K562 (cell line): ENCODE measurements around the gene LIX1L. TPM values are rescaled to one million over a fixed set of nuclear protein-coding genes. Genes with fewer than 3 reads are reported as not detected.

ENCODE experiments used
- ATAC-seq: fragments of 200-7000 bp; cut with Tn5 transposase; 3 replicates; pipeline ENCODE4 v1.9.1; 2020; ENCODE audit warnings: moderate library complexity
- BruUV-seq: library from RNA; stranded (reverse); fragments of 400-500 nt; replicated peaks from 2 replicates; lab custom pipeline; 2021; lab: Mats Ljungman, UMichigan
- CTCF ChIA-PET: fragments of 300-600 bp; formaldehyde crosslinking; extraction: SDS; loops from one replicate; lab custom pipeline; 2021; ENCODE audit warnings: low intra/inter-chr PET ratio; lab: Yijun Ruan, JAX
- POLR2A ChIA-PET: fragments of 300-600, 350-650 bp; sonication (Branson Sonifier 250); formaldehyde crosslinking; extraction: SDS; loops from one replicate; lab custom pipeline; 2021; ENCODE audit warnings: antibody characterized with exemption, inconsistent platforms; lab: Yijun Ruan, JAX
- DNase-seq, 4 experiments: peaks; one replicate each; pipeline versions ENCODE4 v3.0.0 to v3.0.0-alpha.2; 2011 to 2018; ENCODE audit warnings: low spot score in 3 of 4, mixed read lengths in 3 of 4; ENCODE audit errors: extremely low read depth in 1 of 4
- FAIRE-seq: peaks from 2 replicates; lab custom pipeline; 2011; peaks lifted over from hg19 to GRCh38; lab: Jason Lieb, UNC
- H2AFZ ChIP-seq: 2 replicates; pipeline ENCODE4 v1.6.0; 2011; ENCODE audit warnings: low read depth, low read length, control low read depth, inconsistent platforms
- H3K27ac ChIP-seq: fragments of 200-600 bp; 3 replicates; pipeline ENCODE4 v1.8.0; 2011; ENCODE audit warnings: low read depth, mild to moderate bottlenecking, control low read depth, inconsistent platforms, low read length, moderate library complexity, mixed read lengths; ENCODE audit errors: extremely low read depth
- H3K27me3 ChIP-seq, 2 experiments: fragments of 300-600 bp in 1 of 2; 2 replicates in 1 of 2; 3 replicates in 1 of 2; pipeline versions ENCODE4 v1.6.0 to v1.8.0; 2011; ENCODE audit warnings: inconsistent platforms in 2 of 2, low read length in 2 of 2, mild to moderate bottlenecking in 1 of 2, mixed read lengths in 1 of 2, moderate library complexity in 1 of 2; ENCODE audit not compliant: control insufficient read depth in 2 of 2, insufficient read depth in 2 of 2
- H3K36me3 ChIP-seq: fragments of 300-600 bp; 3 replicates; pipeline ENCODE4 v1.8.0; 2011; ENCODE audit warnings: mild to moderate bottlenecking, low read length, inconsistent platforms; ENCODE audit not compliant: control insufficient read depth, insufficient read depth
- H3K4me1 ChIP-seq, 2 experiments: fragments of 200-600 bp in 1 of 2; replicated peaks in 1 of 2; 2 replicates in 1 of 2; 3 replicates in 1 of 2; pipeline versions ENCODE4 v1.5.1 to v1.8.0; 2011; ENCODE audit warnings: inconsistent platforms in 2 of 2, low read length in 2 of 2, mild to moderate bottlenecking in 1 of 2, mixed read lengths in 1 of 2, moderate library complexity in 1 of 2; ENCODE audit not compliant: control insufficient read depth in 2 of 2, insufficient read depth in 2 of 2
- H3K4me2 ChIP-seq: 2 replicates; pipeline ENCODE4 v1.6.1; 2011; ENCODE audit warnings: low read length, control low read depth, inconsistent platforms, mixed read lengths; ENCODE audit not compliant: insufficient read depth
- H3K4me3 ChIP-seq: fragments of 200-600 bp; sonication (generic), shearing (Covaris generic); 2 replicates; pipeline ENCODE4 v1.5.1; 2016; ENCODE audit warnings: control low read depth, inconsistent platforms
- H3K79me2 ChIP-seq: fragments of 200-600 bp; 3 replicates; pipeline ENCODE4 v1.8.0; 2011; ENCODE audit warnings: low read length, inconsistent platforms; ENCODE audit not compliant: control insufficient read depth, insufficient read depth
- H3K9ac ChIP-seq, 2 experiments: 2 replicates each; pipeline versions ENCODE4 v1.6.0 to v1.6.1; 2011; ENCODE audit warnings: low read depth in 2 of 2, low read length in 2 of 2, control low read depth in 1 of 2, inconsistent platforms in 1 of 2, mild to moderate bottlenecking in 1 of 2, mixed read lengths in 1 of 2; ENCODE audit not compliant: insufficient read depth in 1 of 2
- H3K9me1 ChIP-seq: one replicate; pipeline ENCODE4 v1.6.0; 2011; ENCODE audit warnings: inconsistent platforms, mild to moderate bottlenecking, low read length, moderate library complexity; ENCODE audit not compliant: control insufficient read depth, insufficient read depth
- H3K9me3 ChIP-seq: replicated peaks from 2 replicates; pipeline ENCODE4 v1.5.1; 2011; ENCODE audit warnings: low read depth, low read length, inconsistent platforms; ENCODE audit not compliant: control insufficient read depth, insufficient read depth
- H4K20me1 ChIP-seq: replicated peaks from 2 replicates; pipeline ENCODE4 v1.6.1; 2011; ENCODE audit warnings: low read length, inconsistent platforms, mixed read lengths; ENCODE audit not compliant: control insufficient read depth, insufficient read depth
- CBFA2T3 ChIP-seq: fragments of 450-650 bp; IDR thresholded peaks from 2 replicates; pipeline ENCODE4 v1.6.1; 2017
- CEBPG ChIP-seq, 3 experiments: fragments of 200-800 bp in 1 of 3; sonication (Bioruptor generic) in 1 of 3; sonication (generic) in 1 of 3; formaldehyde crosslinking in 1 of 3; IDR thresholded peaks in 2 of 3; conservative IDR thresholded peaks in 1 of 3; 2 replicates each; pipeline versions ENCODE4 v1.6.1 to v1.8.0; 2016 to 2022; ENCODE audit warnings: missing compliant biosample characterization in 2 of 3, missing genetic modification characterization in 2 of 3, mild to moderate bottlenecking in 1 of 3, missing genetic modification reagents in 1 of 3
- CREBBP ChIP-seq: IDR thresholded peaks from one replicate; pipeline ENCODE4 v1.6.1; 2012; ENCODE audit warnings: low read depth, mild to moderate bottlenecking, control low read depth, inconsistent platforms, low read length
- HOXB6 ChIP-seq: fragments of 250-450 bp; sonication (Bioruptor Pico); IDR thresholded peaks from 2 replicates; pipeline ENCODE4 v1.5.1; 2022; ENCODE audit warnings: mild to moderate bottlenecking, borderline replicate concordance
- LARP7 ChIP-seq: fragments of 450-650 bp; IDR thresholded peaks from 2 replicates; pipeline ENCODE4 v1.6.1; 2016
- MTA2 ChIP-seq: fragments of 450-650 bp; IDR thresholded peaks from 2 replicates; pipeline ENCODE4 v1.6.1; 2016; ENCODE audit warnings: low read depth
- SMC3 ChIP-seq: conservative IDR thresholded peaks from 2 replicates; pipeline ENCODE4 v1.6.1; 2011; ENCODE audit warnings: low read depth, low read length, improper control_type of control experiment; ENCODE audit not compliant: insufficient read depth
- TAF1 ChIP-seq: IDR thresholded peaks from 2 replicates; pipeline ENCODE4 v1.6.1; 2011; ENCODE audit warnings: mild to moderate bottlenecking, low read length, moderate library complexity; ENCODE audit not compliant: insufficient read depth, control insufficient read depth, severe bottlenecking; ENCODE audit errors: extremely low read depth
- XRCC3 ChIP-seq: fragments of 450-650 bp; IDR thresholded peaks from 2 replicates; pipeline ENCODE4 v1.6.1; 2017; ENCODE audit warnings: mild to moderate bottlenecking, moderate library complexity
- WGBS: fragments of 100-300 bp; shearing (Covaris generic); methylation state at CpG from one replicate; pipeline ENCODE4 v1.1.6; 2016; ENCODE audit warnings: low coverage, mixed read lengths; ENCODE audit not compliant: insufficient coverage; ENCODE audit errors: missing lambda C conversion rate; 5-methylcytosine and 5-hydroxymethylcytosine counted together
- in situ Hi-C: fragments of 300-500 bp; cut with MboI; formaldehyde crosslinking; loops from 4 replicates; pipeline ENCODE4 v1.15.0; 2018; ENCODE audit warnings: inconsistent platforms, mixed read lengths
- intact Hi-C: fragments of 100-400 bp; cut with micrococcal nuclease; formaldehyde crosslinking; loops from 2 replicates; pipeline ENCODE4 v1.14.2; 2022
- polyA plus RNA-seq, 8 experiments: library from polyadenylated mRNA; depleted of rRNA in 4 of 8; stranded (reverse) in 5 of 8; unstranded in 3 of 8; fragments of >200 nt; fragmentation: Nextera tagmentation in 2 of 8; fragmentation: Illumina TruSeq in 1 of 8; extraction: Ambion mirVana in 2 of 8; extraction: Trizol in 1 of 8; gene quantifications; 2 replicates each; pipeline versions ENCODE4 v1.2.1 to v1.2.3, GENCODE V29; 2011 to 2014; ENCODE audit warnings: inconsistent platforms in 1 of 8, missing spikeins in 1 of 8
- total RNA-seq, 7 experiments: library from RNA; depleted of rRNA in 6 of 7; stranded (reverse); fragments of >200 nt in 6 of 7; fragmentation: Illumina TruSeq in 2 of 7; extraction: Trizol in 2 of 7; gene quantifications; 2 replicates each; pipeline versions ENCODE4 v1.2.1 to v1.2.3, GENCODE V29; 2011 to 2021; ENCODE audit warnings: low replicate concordance in 1 of 7
- TF ChIP-seq, protein P1 (sequence below): fragments of 450-650 bp; formaldehyde crosslinking; IDR thresholded peaks from 2 replicates; pipeline ENCODE4 v1.4.0; 2020; ENCODE audit warnings: mild to moderate bottlenecking, mixed read lengths
- TF ChIP-seq, protein P2 (sequence below), 2 experiments: fragments of 450-650 bp in 1 of 2; sonication (generic) in 1 of 2; formaldehyde crosslinking in 1 of 2; IDR thresholded peaks in 1 of 2; conservative IDR thresholded peaks in 1 of 2; 2 replicates each; pipeline versions ENCODE4 v1.6.1 to v1.8.1; 2016 to 2023; ENCODE audit warnings: mild to moderate bottlenecking in 2 of 2, moderate library complexity in 2 of 2, inconsistent platforms in 1 of 2, missing genetic modification reagents in 1 of 2
- TF ChIP-seq, protein P3 (sequence below), 2 experiments: fragments of 150-350 bp in 1 of 2; IDR thresholded peaks; 2 replicates each; pipeline ENCODE4 v1.6.1; 2012 to 2016; ENCODE audit warnings: low read depth in 2 of 2, low read length in 2 of 2, mild to moderate bottlenecking in 1 of 2, moderate library complexity in 1 of 2

Gene LIX1L
- total and polyA plus RNA-seq, 9 of the 15 experiments (the other 6 are each of a cell fraction or from before 2014, with no cell fraction given) = 4.6 to 26.5 (median 12.5) TPM

DNA sequence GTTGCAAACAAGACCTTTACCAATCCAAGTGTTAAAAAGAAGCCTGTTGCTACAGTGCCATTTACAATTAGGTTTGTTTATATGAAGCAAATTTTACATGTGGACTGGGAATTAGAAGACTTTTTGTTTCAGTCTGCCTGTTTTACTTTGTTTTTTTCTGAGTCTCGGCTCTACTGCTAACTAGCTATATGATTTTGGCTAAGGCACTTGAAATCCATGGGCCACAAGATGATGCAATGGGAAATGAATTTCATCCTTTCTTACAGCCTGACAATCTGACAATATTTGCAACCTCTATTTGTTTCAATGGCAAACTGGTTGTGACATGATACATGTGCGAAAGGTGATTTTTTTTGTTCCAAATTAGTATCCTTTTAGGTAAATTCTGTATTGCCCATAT is 35.6 kb downstream of the LIX1L start:
- Histone ChIP-seq H3K4me2 (no peak overlapping the region), H3K27ac (no peak overlapping the region), H4K20me1 (0 out of 2 replicates have a peak, but pooled peaks cover 3% of the 10 kb centered on the region), H3K4me3 (no peak overlapping the region), H3K27me3 (no peaks in the 10 kb centered on the region), H3K4me1 (peaks cover 10 to 23% of the 10 kb centered on the region in 2 experiments; a peak in 4 of 5 replicates), H2AFZ (no peak overlapping the region), H3K79me2 (peaks cover 24% of the 10 kb centered on the region), H3K9me1 (no peaks in the 10 kb centered on the region)
- ChIA-PET CTCF (no interaction called here), POLR2A (interaction anchor here (0.6 to 1.6 kb wide), 3 partner anchors 19 to 68 kb away, joined by 3 read pairs; no protein-coding TSS in a partner anchor)
- ATAC-seq = no peak
- DNase-seq = no peak
- intact Hi-C loops (no loop called here), in situ Hi-C loops (no loop called here)
- BruUV-seq = no TSS peak
- 91% methylated on average over 2 of the region's 2 CpGs for WGBS
- TF ChIP-seq, protein P1, sequence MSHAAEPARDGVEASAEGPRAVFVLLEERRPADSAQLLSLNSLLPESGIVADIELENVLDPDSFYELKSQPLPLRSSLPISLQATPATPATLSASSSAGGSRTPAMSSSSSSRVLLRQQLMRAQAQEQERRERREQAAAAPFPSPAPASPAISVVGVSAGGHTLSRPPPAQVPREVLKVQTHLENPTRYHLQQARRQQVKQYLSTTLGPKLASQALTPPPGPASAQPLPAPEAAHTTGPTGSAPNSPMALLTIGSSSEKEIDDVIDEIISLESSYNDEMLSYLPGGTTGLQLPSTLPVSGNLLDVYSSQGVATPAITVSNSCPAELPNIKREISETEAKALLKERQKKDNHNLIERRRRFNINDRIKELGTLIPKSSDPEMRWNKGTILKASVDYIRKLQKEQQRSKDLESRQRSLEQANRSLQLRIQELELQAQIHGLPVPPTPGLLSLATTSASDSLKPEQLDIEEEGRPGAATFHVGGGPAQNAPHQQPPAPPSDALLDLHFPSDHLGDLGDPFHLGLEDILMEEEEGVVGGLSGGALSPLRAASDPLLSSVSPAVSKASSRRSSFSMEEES (CRISPR knock-in tag) = no peak
- no peak for TF ChIP-seq MTA2
- TF ChIP-seq, protein P2, sequence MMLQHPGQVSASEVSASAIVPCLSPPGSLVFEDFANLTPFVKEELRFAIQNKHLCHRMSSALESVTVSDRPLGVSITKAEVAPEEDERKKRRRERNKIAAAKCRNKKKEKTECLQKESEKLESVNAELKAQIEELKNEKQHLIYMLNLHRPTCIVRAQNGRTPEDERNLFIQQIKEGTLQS (IDR thresholded peaks at IDR 0.05) = peak; percentile 74
- TF ChIP-seq, protein P2 (CRISPR knock-in tag; conservative IDR thresholded peaks at IDR 0.05) = no peak
- no peak for TF ChIP-seq LARP7
- TF ChIP-seq CREBBP = no peak
- TF ChIP-seq HOXB6 (CRISPR knock-in tag) = no peak
- TF ChIP-seq XRCC3 = no peak
- no peak for TF ChIP-seq CEBPG (CRISPR knock-in tag; IDR thresholded peaks at IDR 0.05)
- TF ChIP-seq CEBPG (tag; conservative IDR thresholded peaks at IDR 0.05 in 1 of 2, IDR thresholded peaks at IDR 0.05 in 1 of 2) = peak; percentile 51 to 76; a peak in 3 of 4 replicates
- TF ChIP-seq, protein P3, sequence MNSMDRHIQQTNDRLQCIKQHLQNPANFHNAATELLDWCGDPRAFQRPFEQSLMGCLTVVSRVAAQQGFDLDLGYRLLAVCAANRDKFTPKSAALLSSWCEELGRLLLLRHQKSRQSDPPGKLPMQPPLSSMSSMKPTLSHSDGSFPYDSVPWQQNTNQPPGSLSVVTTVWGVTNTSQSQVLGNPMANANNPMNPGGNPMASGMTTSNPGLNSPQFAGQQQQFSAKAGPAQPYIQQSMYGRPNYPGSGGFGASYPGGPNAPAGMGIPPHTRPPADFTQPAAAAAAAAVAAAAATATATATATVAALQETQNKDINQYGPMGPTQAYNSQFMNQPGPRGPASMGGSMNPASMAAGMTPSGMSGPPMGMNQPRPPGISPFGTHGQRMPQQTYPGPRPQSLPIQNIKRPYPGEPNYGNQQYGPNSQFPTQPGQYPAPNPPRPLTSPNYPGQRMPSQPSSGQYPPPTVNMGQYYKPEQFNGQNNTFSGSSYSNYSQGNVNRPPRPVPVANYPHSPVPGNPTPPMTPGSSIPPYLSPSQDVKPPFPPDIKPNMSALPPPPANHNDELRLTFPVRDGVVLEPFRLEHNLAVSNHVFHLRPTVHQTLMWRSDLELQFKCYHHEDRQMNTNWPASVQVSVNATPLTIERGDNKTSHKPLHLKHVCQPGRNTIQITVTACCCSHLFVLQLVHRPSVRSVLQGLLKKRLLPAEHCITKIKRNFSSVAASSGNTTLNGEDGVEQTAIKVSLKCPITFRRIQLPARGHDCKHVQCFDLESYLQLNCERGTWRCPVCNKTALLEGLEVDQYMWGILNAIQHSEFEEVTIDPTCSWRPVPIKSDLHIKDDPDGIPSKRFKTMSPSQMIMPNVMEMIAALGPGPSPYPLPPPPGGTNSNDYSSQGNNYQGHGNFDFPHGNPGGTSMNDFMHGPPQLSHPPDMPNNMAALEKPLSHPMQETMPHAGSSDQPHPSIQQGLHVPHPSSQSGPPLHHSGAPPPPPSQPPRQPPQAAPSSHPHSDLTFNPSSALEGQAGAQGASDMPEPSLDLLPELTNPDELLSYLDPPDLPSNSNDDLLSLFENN (IDR thresholded peaks at IDR 0.05; ENCODE audit: low read depth in 2 of 2, low read length in 2 of 2) = no peak
- no peak for TF ChIP-seq TAF1
- TF ChIP-seq CBFA2T3 = no peak
- TF ChIP-seq SMC3 = no peak
- TF ChIP-seq, all 486 proteins: peak for 2
- H3K9me3 ChIP-seq = no peaks in the 10 kb centered on the region
- H3K9ac ChIP-seq = no peak overlapping the region; a peak in 1 of 4 replicates
- FAIRE-seq = no peak
- peaks cover 27% of the 10 kb centered on the region for H3K36me3 ChIP-seq
